HEK293 (cell line): ENCODE measurements around the gene DNAH7.

Experiments
- EGR2 ChIP-seq: fragments of 450-650 bp; formaldehyde crosslinking; IDR thresholded peaks from 2 replicates; pipeline ENCODE4 v1.5.1; 2016; ENCODE audit warnings: low read depth, missing biosample characterization, missing genetic modification characterization
- PBX3 ChIP-seq: sonication (generic); formaldehyde crosslinking; IDR thresholded peaks from 2 replicates; pipeline ENCODE4 v1.8.1; 2022; ENCODE audit warnings: mild to moderate bottlenecking, moderate library complexity, missing genetic modification reagents
- PRDM1 ChIP-seq: fragments of 450-650 bp; formaldehyde crosslinking; IDR thresholded peaks from 2 replicates; pipeline ENCODE4; 2016; ENCODE audit warnings: missing biosample characterization, missing genetic modification characterization
- ZFP37 ChIP-seq: fragments of 450-650 bp; formaldehyde crosslinking; IDR thresholded peaks from 2 replicates; pipeline ENCODE4 v1.5.1; 2016; ENCODE audit warnings: missing biosample characterization, missing genetic modification characterization
- ZNF121 ChIP-seq: fragments of 450-650 bp; formaldehyde crosslinking; IDR thresholded peaks from 2 replicates; pipeline ENCODE4 v1.5.1; 2016; ENCODE audit warnings: missing biosample characterization, missing genetic modification characterization
- ZNF24 ChIP-seq: fragments of 450-650 bp; formaldehyde crosslinking; IDR thresholded peaks from 2 replicates; pipeline ENCODE4 v1.5.1; 2016; ENCODE audit warnings: missing biosample characterization, missing genetic modification characterization
- ZNF335 ChIP-seq: fragments of 450-650 bp; formaldehyde crosslinking; conservative IDR thresholded peaks from 2 replicates; pipeline ENCODE4 v1.5.1; 2016; ENCODE audit warnings: missing biosample characterization, missing genetic modification characterization
- ZNF585B ChIP-seq: fragments of 450-650 bp; formaldehyde crosslinking; IDR thresholded peaks from 2 replicates; pipeline ENCODE4 v1.5.1; 2016; ENCODE audit warnings: missing biosample characterization, missing genetic modification characterization
- TF ChIP-seq, protein P1 (sequence below): fragments of 450-650 bp; formaldehyde crosslinking; IDR thresholded peaks from 2 replicates; pipeline ENCODE4 v1.5.1; 2016; ENCODE audit warnings: missing biosample characterization, missing genetic modification characterization
- TF ChIP-seq, protein P2 (sequence below): fragments of 450-650 bp; formaldehyde crosslinking; IDR thresholded peaks from 2 replicates; pipeline ENCODE4 v1.5.1; 2017; ENCODE audit warnings: missing biosample characterization, missing genetic modification characterization
- TF ChIP-seq, protein P3 (sequence below): fragments of 450-650 bp; IDR thresholded peaks from 2 replicates; pipeline ENCODE4 v1.5.1; 2018; ENCODE audit warnings: missing biosample characterization, mild to moderate bottlenecking, missing genetic modification characterization
- TF ChIP-seq, protein P4 (sequence below): fragments of 450-650 bp; formaldehyde crosslinking; IDR thresholded peaks from 2 replicates; pipeline ENCODE4 v1.5.1; 2017; ENCODE audit warnings: missing biosample characterization, mild to moderate bottlenecking, missing genetic modification characterization, moderate library complexity

DNA sequence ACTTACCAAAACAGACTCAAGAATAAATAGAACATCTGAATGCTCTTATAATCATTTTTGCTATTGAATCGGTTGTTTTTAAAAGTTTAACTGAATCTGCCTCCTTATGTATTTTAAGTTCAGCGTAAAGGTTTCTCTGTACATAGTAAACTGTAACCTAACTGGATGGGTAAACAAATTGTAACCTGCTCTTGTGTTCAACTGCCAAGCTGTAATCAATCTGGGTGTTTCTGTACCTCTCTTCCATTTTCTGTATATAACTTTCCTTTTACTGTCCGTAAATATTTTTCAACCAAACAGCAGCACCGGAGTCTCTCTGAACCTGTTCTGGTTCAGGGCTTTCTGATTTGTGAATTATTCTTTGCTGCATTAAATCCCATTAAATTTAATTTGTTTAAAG, 27.6 kb upstream of the DNAH7 start:
- TF ChIP-seq PRDM1 (tag by site-specific recombination) (no peak), PBX3 (CRISPR knock-in tag) (no peak), ZNF121 (no peak), ZNF24 (tag by site-specific recombination) (no peak), EGR2 (tag by site-specific recombination) (no peak), ZFP37 (no peak), ZNF335 (tag by site-specific recombination) (no peak), ZNF585B (tag by site-specific recombination) (no peak)
- TF ChIP-seq, protein P1, sequence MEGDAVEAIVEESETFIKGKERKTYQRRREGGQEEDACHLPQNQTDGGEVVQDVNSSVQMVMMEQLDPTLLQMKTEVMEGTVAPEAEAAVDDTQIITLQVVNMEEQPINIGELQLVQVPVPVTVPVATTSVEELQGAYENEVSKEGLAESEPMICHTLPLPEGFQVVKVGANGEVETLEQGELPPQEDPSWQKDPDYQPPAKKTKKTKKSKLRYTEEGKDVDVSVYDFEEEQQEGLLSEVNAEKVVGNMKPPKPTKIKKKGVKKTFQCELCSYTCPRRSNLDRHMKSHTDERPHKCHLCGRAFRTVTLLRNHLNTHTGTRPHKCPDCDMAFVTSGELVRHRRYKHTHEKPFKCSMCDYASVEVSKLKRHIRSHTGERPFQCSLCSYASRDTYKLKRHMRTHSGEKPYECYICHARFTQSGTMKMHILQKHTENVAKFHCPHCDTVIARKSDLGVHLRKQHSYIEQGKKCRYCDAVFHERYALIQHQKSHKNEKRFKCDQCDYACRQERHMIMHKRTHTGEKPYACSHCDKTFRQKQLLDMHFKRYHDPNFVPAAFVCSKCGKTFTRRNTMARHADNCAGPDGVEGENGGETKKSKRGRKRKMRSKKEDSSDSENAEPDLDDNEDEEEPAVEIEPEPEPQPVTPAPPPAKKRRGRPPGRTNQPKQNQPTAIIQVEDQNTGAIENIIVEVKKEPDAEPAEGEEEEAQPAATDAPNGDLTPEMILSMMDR, result no peak
- TF ChIP-seq, protein P2, sequence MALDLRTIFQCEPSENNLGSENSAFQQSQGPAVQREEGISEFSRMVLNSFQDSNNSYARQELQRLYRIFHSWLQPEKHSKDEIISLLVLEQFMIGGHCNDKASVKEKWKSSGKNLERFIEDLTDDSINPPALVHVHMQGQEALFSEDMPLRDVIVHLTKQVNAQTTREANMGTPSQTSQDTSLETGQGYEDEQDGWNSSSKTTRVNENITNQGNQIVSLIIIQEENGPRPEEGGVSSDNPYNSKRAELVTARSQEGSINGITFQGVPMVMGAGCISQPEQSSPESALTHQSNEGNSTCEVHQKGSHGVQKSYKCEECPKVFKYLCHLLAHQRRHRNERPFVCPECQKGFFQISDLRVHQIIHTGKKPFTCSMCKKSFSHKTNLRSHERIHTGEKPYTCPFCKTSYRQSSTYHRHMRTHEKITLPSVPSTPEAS (tag by site-specific recombination), result no peak
- TF ChIP-seq, protein P3, sequence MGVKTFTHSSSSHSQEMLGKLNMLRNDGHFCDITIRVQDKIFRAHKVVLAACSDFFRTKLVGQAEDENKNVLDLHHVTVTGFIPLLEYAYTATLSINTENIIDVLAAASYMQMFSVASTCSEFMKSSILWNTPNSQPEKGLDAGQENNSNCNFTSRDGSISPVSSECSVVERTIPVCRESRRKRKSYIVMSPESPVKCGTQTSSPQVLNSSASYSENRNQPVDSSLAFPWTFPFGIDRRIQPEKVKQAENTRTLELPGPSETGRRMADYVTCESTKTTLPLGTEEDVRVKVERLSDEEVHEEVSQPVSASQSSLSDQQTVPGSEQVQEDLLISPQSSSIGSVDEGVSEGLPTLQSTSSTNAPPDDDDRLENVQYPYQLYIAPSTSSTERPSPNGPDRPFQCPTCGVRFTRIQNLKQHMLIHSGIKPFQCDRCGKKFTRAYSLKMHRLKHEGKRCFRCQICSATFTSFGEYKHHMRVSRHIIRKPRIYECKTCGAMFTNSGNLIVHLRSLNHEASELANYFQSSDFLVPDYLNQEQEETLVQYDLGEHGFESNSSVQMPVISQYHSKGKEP (tag by site-specific recombination), result no peak
- TF ChIP-seq, protein P4, sequence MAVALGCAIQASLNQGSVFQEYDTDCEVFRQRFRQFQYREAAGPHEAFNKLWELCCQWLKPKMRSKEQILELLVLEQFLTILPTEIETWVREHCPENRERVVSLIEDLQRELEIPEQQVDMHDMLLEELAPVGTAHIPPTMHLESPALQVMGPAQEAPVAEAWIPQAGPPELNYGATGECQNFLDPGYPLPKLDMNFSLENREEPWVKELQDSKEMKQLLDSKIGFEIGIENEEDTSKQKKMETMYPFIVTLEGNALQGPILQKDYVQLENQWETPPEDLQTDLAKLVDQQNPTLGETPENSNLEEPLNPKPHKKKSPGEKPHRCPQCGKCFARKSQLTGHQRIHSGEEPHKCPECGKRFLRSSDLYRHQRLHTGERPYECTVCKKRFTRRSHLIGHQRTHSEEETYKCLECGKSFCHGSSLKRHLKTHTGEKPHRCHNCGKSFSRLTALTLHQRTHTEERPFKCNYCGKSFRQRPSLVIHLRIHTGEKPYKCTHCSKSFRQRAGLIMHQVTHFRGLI, result no peak
